ENCODE data around the gene CERS6.

GRCh38 chr2:168534926-168535325, 78.9 kb downstream of the CERS6 start:
- TF ChIP-seq CTCF (IDR thresholded peaks at IDR 0.05) = no peak
- no peak for TF ChIP-seq POLR2AphosphoS5 (IDR thresholded peaks at IDR 0.05; ENCODE audit: insufficient read depth in 1 of 2, low read depth in 1 of 2)
- TF ChIP-seq POLR2A (IDR thresholded peaks at IDR 0.05) = no peak
